ENCODE results near the gene FXYD5. TPM values are rescaled to one million over a fixed set of nuclear protein-coding genes. Genes with fewer than 3 reads are reported as not detected.

Gene FXYD5
- total and polyA plus RNA-seq, 9 of the 15 experiments (the other 6 are each of a cell fraction or from before 2014, with no cell fraction given): 104 to 537 (median 174) TPM

DNA sequence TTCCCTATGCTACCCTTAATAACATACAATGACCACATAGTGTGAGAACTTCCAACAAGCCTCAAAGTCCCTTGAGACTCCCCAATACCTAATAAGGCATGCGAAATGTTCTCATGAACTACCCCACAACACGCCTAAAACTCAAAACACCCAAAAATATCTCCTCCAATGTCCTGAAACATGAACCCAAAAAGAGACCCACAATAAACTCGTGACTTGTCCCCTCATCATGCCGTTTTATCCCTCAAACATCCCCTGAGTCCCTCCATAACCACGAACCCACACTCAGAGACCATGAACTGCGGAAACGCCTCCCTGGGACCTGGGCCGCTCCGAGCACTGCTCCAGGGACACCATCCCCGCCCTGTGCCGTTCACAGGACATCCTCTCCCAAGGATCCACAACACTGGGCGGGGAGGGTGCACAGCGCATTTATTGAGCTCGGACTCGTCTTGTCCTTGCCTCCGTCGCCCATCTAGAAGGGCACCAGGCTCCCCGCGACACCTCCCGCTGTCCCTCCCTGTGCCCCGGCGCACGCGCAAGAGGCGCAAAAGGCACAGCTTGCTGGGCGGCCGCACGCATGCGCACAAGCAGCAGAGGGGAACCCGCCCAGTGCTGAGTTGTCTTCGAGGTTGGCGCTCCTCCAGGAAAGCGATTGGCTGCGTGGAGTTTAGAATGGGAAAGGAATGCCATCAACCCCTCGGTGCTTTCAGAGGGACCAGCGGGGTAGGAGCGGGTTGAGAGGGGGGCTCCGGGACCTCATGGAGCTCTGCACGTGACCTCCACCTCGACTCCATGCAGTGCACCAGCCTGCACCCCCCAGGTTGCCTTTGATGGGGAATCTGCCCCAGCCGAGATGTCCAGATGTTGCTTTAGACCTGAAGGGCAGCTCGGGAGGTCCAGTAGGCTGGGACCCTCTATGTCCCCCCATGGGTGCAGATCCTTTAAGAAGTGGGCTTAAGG, 30.2 kb upstream of the FXYD5 start (continued):
- TF ChIP-seq ZNF707 (CRISPR knock-in tag; conservative IDR thresholded peaks at IDR 0.05): no peak
- no peak for TF ChIP-seq SIRT6 (IDR thresholded peaks at IDR 0.05; ENCODE audit: low read depth, low read length)
- TF ChIP-seq CTBP1 (IDR thresholded peaks at IDR 0.05; ENCODE audit: borderline replicate concordance): peak; percentile 60; the same call in 1 of the 2 replicates
- no peak; the same call in 1 of the 2 replicates for TF ChIP-seq ELF4 (CRISPR knock-in tag; IDR thresholded peaks at IDR 0.05)
- TF ChIP-seq PCBP1 (IDR thresholded peaks at IDR 0.05; ENCODE audit: low read depth, low read length, poor library complexity, severe bottlenecking): no peak
- TF ChIP-seq SAP30 (IDR thresholded peaks at IDR 0.05; ENCODE audit: borderline replicate concordance, insufficient read depth, low read depth, low read length, poor library complexity, severe bottlenecking): no peak
- no peak for TF ChIP-seq ZSCAN32 (CRISPR knock-in tag; IDR thresholded peaks at IDR 0.05)
- TF ChIP-seq BRD4 (IDR thresholded peaks at IDR 0.05): no peak
- no peak for TF ChIP-seq BRF2 (IDR thresholded peaks at IDR 0.05; ENCODE audit: borderline replicate concordance, insufficient read depth, insufficient read length)
- peak; percentile 89; the same call in 1 of the 2 replicates for TF ChIP-seq PHF8 (IDR thresholded peaks at IDR 0.05; ENCODE audit: borderline replicate concordance, low read length)
